ENCODE data around the gene ZSWIM3. TPM values are rescaled to one million over a fixed set of nuclear protein-coding genes. Genes with fewer than 3 reads are reported as not detected.

The ZSWIM3 gene
- total and polyA plus RNA-seq, 2 of the 13 experiments (the other 11 are each of a cell fraction or from before 2014, with no cell fraction given) = 5.2 to 5.8 TPM

- TF ChIP-seq AHDC1 (CRISPR knock-in tag; IDR thresholded peaks at IDR 0.05; ENCODE audit: borderline replicate concordance) = peak; percentile 94
- TF ChIP-seq POLR2AphosphoS5 (IDR thresholded peaks at IDR 0.05; ENCODE audit: low read depth, low read length) = no peak; the same call in 1 of the 2 replicates
- TF ChIP-seq ISX (CRISPR knock-in tag; conservative IDR thresholded peaks at IDR 0.05) = no peak
- no peak for TF ChIP-seq MYC (CRISPR knock-in tag; IDR thresholded peaks at IDR 0.05; ENCODE audit: borderline replicate concordance)
- no peak for TF ChIP-seq ZNF296 (CRISPR knock-in tag; conservative IDR thresholded peaks at IDR 0.05)
- TF ChIP-seq TRAFD1 (CRISPR knock-in tag; IDR thresholded peaks at IDR 0.05; ENCODE audit: borderline replicate concordance) = 0 out of 2 replicates have a peak, but pooled peaks have one; percentile 63
- no peak for TF ChIP-seq NFKB2 (CRISPR knock-in tag; IDR thresholded peaks at IDR 0.05; ENCODE audit: borderline replicate concordance)
- TF ChIP-seq ZNF484 (CRISPR knock-in tag; IDR thresholded peaks at IDR 0.05; ENCODE audit: borderline replicate concordance, low read depth) = no peak
- no peak; the same call in 1 of the 2 replicates for TF ChIP-seq KMT2B (CRISPR knock-in tag; IDR thresholded peaks at IDR 0.05)
- no peak for TF ChIP-seq HOXD1 (CRISPR knock-in tag; IDR thresholded peaks at IDR 0.05)
- no peak for TF ChIP-seq ONECUT2 (CRISPR knock-in tag; IDR thresholded peaks at IDR 0.05)
- no peak for TF ChIP-seq ZNF264 (CRISPR knock-in tag; IDR thresholded peaks at IDR 0.05)
- TF ChIP-seq RFX3 (CRISPR knock-in tag; IDR thresholded peaks at IDR 0.05) = no peak
- peak; percentile 69; the same call in 1 of the 2 replicates for TF ChIP-seq STAT6 (CRISPR knock-in tag; IDR thresholded peaks at IDR 0.05; ENCODE audit: borderline replicate concordance)
- no peak for TF ChIP-seq BRD4 (CRISPR knock-in tag; IDR thresholded peaks at IDR 0.05)
- no peak for TF ChIP-seq JUNB (CRISPR knock-in tag; IDR thresholded peaks at IDR 0.05; ENCODE audit: borderline replicate concordance)
- no peak for TF ChIP-seq HNRNPK (IDR thresholded peaks at IDR 0.05; ENCODE audit: low read depth, low read length, poor library complexity, severe bottlenecking)
- TF ChIP-seq CREM (IDR thresholded peaks at IDR 0.05) = peak; percentile 37; the same call in 1 of the 2 replicates
- TF ChIP-seq CREM (CRISPR knock-in tag; IDR thresholded peaks at IDR 0.05) = no peak
Measured at GRCh38 chr20:45863543-45864470, 6.4 kb downstream of the ZSWIM3 start (continued).

All from HepG2 (cell line).